ENCODE data around the gene MAP7D3.

Gene MAP7D3

GRCh38 chrX:136268051-136269048 is 17.1 kb upstream of the MAP7D3 start:
- no peaks in the 10 kb centered on the region for H3K36me3 ChIP-seq (ENCODE audit: control insufficient read depth in 2 of 2, insufficient read depth in 2 of 2, low read length in 2 of 2)
- H3K27me3 ChIP-seq (ENCODE audit: control insufficient read depth in 1 of 2, insufficient read depth in 2 of 2, low read length in 2 of 2): peaks cover 0 to 2% of the 10 kb centered on the region in 2 donors

GRCh38 chrX:136266828-136267227 is 15.6 kb upstream of the MAP7D3 start:
- no peaks in the 10 kb centered on the region for H3K9me3 ChIP-seq (ENCODE audit: control insufficient read depth in 2 of 2, low read length in 2 of 2)
- no peaks in the 10 kb centered on the region for H3K36me3 ChIP-seq (ENCODE audit: control insufficient read depth in 2 of 2, insufficient read depth in 2 of 2, low read length in 2 of 2)
- no peaks in the 10 kb centered on the region for H3K4me1 ChIP-seq (ENCODE audit: control insufficient read depth, insufficient read depth, low read length)
- H3K4me3 ChIP-seq (ENCODE audit: low read length in 2 of 2): no peak overlapping the region
- no peaks in the 10 kb centered on the region for H3K27me3 ChIP-seq (ENCODE audit: control insufficient read depth in 1 of 2, insufficient read depth in 2 of 2, low read length in 2 of 2)
- H3K27ac ChIP-seq (ENCODE audit: low read length): no peak overlapping the region
- H3K9ac ChIP-seq (ENCODE audit: low read length in 2 of 2): no peak overlapping the region

More at GRCh38 chrX:136268051-136269048, 17.1 kb upstream of the MAP7D3 start:
- no peak overlapping the region for H3K4me3 ChIP-seq (ENCODE audit: low read length in 2 of 2)
- no peak overlapping the region for H3K9ac ChIP-seq (ENCODE audit: low read length in 2 of 2)
- H3K27ac ChIP-seq (ENCODE audit: low read length): no peak overlapping the region
- no peaks in the 10 kb centered on the region for H3K4me1 ChIP-seq (ENCODE audit: control insufficient read depth, insufficient read depth, low read length)
- no peaks in the 10 kb centered on the region for H3K9me3 ChIP-seq (ENCODE audit: control insufficient read depth in 2 of 2, low read length in 2 of 2)

GRCh38 chrX:136262812-136263315 is 11.7 kb upstream of the MAP7D3 start:
- Histone ChIP-seq H3K4me1 (ENCODE audit: control insufficient read depth, insufficient read depth, low read length) (peaks cover 5% of the 10 kb centered on the region), H3K27me3 (ENCODE audit: control insufficient read depth in 1 of 2, insufficient read depth in 2 of 2, low read length in 2 of 2) (no peaks in the 10 kb centered on the region), H3K36me3 (ENCODE audit: control insufficient read depth in 2 of 2, insufficient read depth in 2 of 2, low read length in 2 of 2) (no peaks in the 10 kb centered on the region), H3K27ac (ENCODE audit: low read length) (no peak overlapping the region), H3K9me3 (ENCODE audit: control insufficient read depth in 2 of 2, low read length in 2 of 2) (no peaks in the 10 kb centered on the region), H3K9ac (ENCODE audit: low read length in 2 of 2) (no peak overlapping the region), H3K4me3 (ENCODE audit: low read length in 2 of 2) (no peak overlapping the region)

- no peak overlapping the region for H3K4me3 ChIP-seq (ENCODE audit: low read length in 2 of 2)
- H3K27ac ChIP-seq (ENCODE audit: low read length): no peak overlapping the region
- H3K9me3 ChIP-seq (ENCODE audit: control insufficient read depth in 2 of 2, low read length in 2 of 2): no peaks in the 10 kb centered on the region
- peaks cover 5% of the 10 kb centered on the region for H3K4me1 ChIP-seq (ENCODE audit: control insufficient read depth, insufficient read depth, low read length)
- no peaks in the 10 kb centered on the region for H3K27me3 ChIP-seq (ENCODE audit: control insufficient read depth in 1 of 2, insufficient read depth in 2 of 2, low read length in 2 of 2)
- no peaks in the 10 kb centered on the region for H3K36me3 ChIP-seq (ENCODE audit: control insufficient read depth in 2 of 2, insufficient read depth in 2 of 2, low read length in 2 of 2)
- no peak overlapping the region for H3K9ac ChIP-seq (ENCODE audit: low read length in 2 of 2)
Measured at GRCh38 chrX:136262243-136262642, 11.0 kb upstream of the MAP7D3 start.

- Histone ChIP-seq H3K9ac (ENCODE audit: low read length in 2 of 2) (no peak overlapping the region), H3K27me3 (ENCODE audit: control insufficient read depth in 1 of 2, insufficient read depth in 2 of 2, low read length in 2 of 2) (peaks cover 0 to 2% of the 10 kb centered on the region in 2 donors), H3K36me3 (ENCODE audit: control insufficient read depth in 2 of 2, insufficient read depth in 2 of 2, low read length in 2 of 2) (no peaks in the 10 kb centered on the region), H3K4me3 (ENCODE audit: low read length in 2 of 2) (no peak overlapping the region), H3K9me3 (ENCODE audit: control insufficient read depth in 2 of 2, low read length in 2 of 2) (no peaks in the 10 kb centered on the region), H3K4me1 (ENCODE audit: control insufficient read depth, insufficient read depth, low read length) (peaks cover 7% of the 10 kb centered on the region), H3K27ac (ENCODE audit: low read length) (no peak overlapping the region)
Measured at GRCh38 chrX:136261321-136261720, 10.1 kb upstream of the MAP7D3 start.

GRCh38 chrX:136260776-136261175 is 9.6 kb upstream of the MAP7D3 start:
- H3K27ac ChIP-seq (ENCODE audit: low read length): no peak overlapping the region
- H3K9me3 ChIP-seq (ENCODE audit: control insufficient read depth in 2 of 2, low read length in 2 of 2): no peaks in the 10 kb centered on the region
- H3K4me1 ChIP-seq (ENCODE audit: control insufficient read depth, insufficient read depth, low read length): peaks cover 12% of the 10 kb centered on the region

GRCh38 chrX:136259543-136259942 is 8.3 kb upstream of the MAP7D3 start:
- no peak overlapping the region for H3K9ac ChIP-seq (ENCODE audit: low read length in 2 of 2)
- H3K36me3 ChIP-seq (ENCODE audit: control insufficient read depth in 2 of 2, insufficient read depth in 2 of 2, low read length in 2 of 2): no peaks in the 10 kb centered on the region
- no peaks in the 10 kb centered on the region for H3K9me3 ChIP-seq (ENCODE audit: control insufficient read depth in 2 of 2, low read length in 2 of 2)
- no peak overlapping the region for H3K27ac ChIP-seq (ENCODE audit: low read length)
- no peak overlapping the region for H3K4me3 ChIP-seq (ENCODE audit: low read length in 2 of 2)
- H3K27me3 ChIP-seq (ENCODE audit: control insufficient read depth in 1 of 2, insufficient read depth in 2 of 2, low read length in 2 of 2): peaks cover 0 to 6% of the 10 kb centered on the region in 2 donors
- peaks cover 12% of the 10 kb centered on the region for H3K4me1 ChIP-seq (ENCODE audit: control insufficient read depth, insufficient read depth, low read length)

More at GRCh38 chrX:136260776-136261175, 9.6 kb upstream of the MAP7D3 start:
- Histone ChIP-seq H3K36me3 (ENCODE audit: control insufficient read depth in 2 of 2, insufficient read depth in 2 of 2, low read length in 2 of 2) (no peaks in the 10 kb centered on the region), H3K4me3 (ENCODE audit: low read length in 2 of 2) (no peak overlapping the region), H3K27me3 (ENCODE audit: control insufficient read depth in 1 of 2, insufficient read depth in 2 of 2, low read length in 2 of 2) (peaks cover 0 to 6% of the 10 kb centered on the region in 2 donors), H3K9ac (ENCODE audit: low read length in 2 of 2) (no peak overlapping the region)

GRCh38 chrX:136258951-136259350 is 7.8 kb upstream of the MAP7D3 start:
- no peaks in the 10 kb centered on the region for H3K36me3 ChIP-seq (ENCODE audit: control insufficient read depth in 2 of 2, insufficient read depth in 2 of 2, low read length in 2 of 2)
- H3K27me3 ChIP-seq (ENCODE audit: control insufficient read depth in 1 of 2, insufficient read depth in 2 of 2, low read length in 2 of 2): peaks cover 0 to 9% of the 10 kb centered on the region in 2 donors
- H3K9ac ChIP-seq (ENCODE audit: low read length in 2 of 2): no peak overlapping the region
- peak overlapping the region; percentile 24 for H3K27ac ChIP-seq (ENCODE audit: low read length)
- H3K4me1 ChIP-seq (ENCODE audit: control insufficient read depth, insufficient read depth, low read length): peaks cover 12% of the 10 kb centered on the region
- no peaks in the 10 kb centered on the region for H3K9me3 ChIP-seq (ENCODE audit: control insufficient read depth in 2 of 2, low read length in 2 of 2)
- no peak overlapping the region for H3K4me3 ChIP-seq (ENCODE audit: low read length in 2 of 2)

- no peak overlapping the region for H3K9ac ChIP-seq (ENCODE audit: low read length in 2 of 2)
- peaks cover 0 to 9% of the 10 kb centered on the region in 2 donors for H3K27me3 ChIP-seq (ENCODE audit: control insufficient read depth in 1 of 2, insufficient read depth in 2 of 2, low read length in 2 of 2)
- no peaks in the 10 kb centered on the region for H3K9me3 ChIP-seq (ENCODE audit: control insufficient read depth in 2 of 2, low read length in 2 of 2)
- peaks cover 12% of the 10 kb centered on the region for H3K4me1 ChIP-seq (ENCODE audit: control insufficient read depth, insufficient read depth, low read length)
- no peaks in the 10 kb centered on the region for H3K36me3 ChIP-seq (ENCODE audit: control insufficient read depth in 2 of 2, insufficient read depth in 2 of 2, low read length in 2 of 2)
- peak overlapping the region; percentile 73 for H3K27ac ChIP-seq (ENCODE audit: low read length)
- peak overlapping the region; percentile 8 to 49 for H3K4me3 ChIP-seq (ENCODE audit: low read length in 2 of 2)
Measured at GRCh38 chrX:136256026-136256425, 4.8 kb upstream of the MAP7D3 start.

GRCh38 chrX:136255541-136255940 is 4.3 kb upstream of the MAP7D3 start:
- Histone ChIP-seq H3K9me3 (ENCODE audit: control insufficient read depth in 2 of 2, low read length in 2 of 2) (no peaks in the 10 kb centered on the region), H3K36me3 (ENCODE audit: control insufficient read depth in 2 of 2, insufficient read depth in 2 of 2, low read length in 2 of 2) (no peaks in the 10 kb centered on the region), H3K27ac (ENCODE audit: low read length) (peak overlapping the region; percentile 73), H3K9ac (ENCODE audit: low read length in 2 of 2) (no peak overlapping the region), H3K4me3 (ENCODE audit: low read length in 2 of 2) (peak overlapping the region in 1 of 2 donors; percentile 15), H3K27me3 (ENCODE audit: control insufficient read depth in 1 of 2, insufficient read depth in 2 of 2, low read length in 2 of 2) (peaks cover 0 to 9% of the 10 kb centered on the region in 2 donors), H3K4me1 (ENCODE audit: control insufficient read depth, insufficient read depth, low read length) (peaks cover 9% of the 10 kb centered on the region)

All from stomach smooth muscle (tissue), 2 donors.